MM.1S (cell line): ENCODE measurements around the gene HRK.
A peak's percentile ranks its signal among the peaks of the same experiment; 100 is the strongest.

Experiments used
- DNase-seq: peaks from one replicate; pipeline ENCODE4 v3.0.0-alpha.2; 2015
- H2AFZ ChIP-seq: fragments of 300-600 bp; sonication (generic); 2 replicates; pipeline ENCODE4 v1.6.0; 2016; ENCODE audit warnings: antibody characterized with exemption, low read length
- H3F3A ChIP-seq: fragments of 300-600 bp; sonication (generic); 2 replicates; pipeline ENCODE4 v1.6.1; 2016; ENCODE audit warnings: mild to moderate bottlenecking, antibody characterized with exemption, low read length, moderate library complexity, mixed read lengths; ENCODE audit not compliant: insufficient read depth
- H3K27ac ChIP-seq: fragments of 300-600 bp; sonication (generic); 2 replicates; pipeline ENCODE4 v1.5.1; 2016; ENCODE audit warnings: mild to moderate bottlenecking, low read length
- H3K27me3 ChIP-seq: fragments of 300-600 bp; sonication (generic); replicated peaks from 2 replicates; pipeline ENCODE4 v1.6.0; 2016; ENCODE audit warnings: low read length; ENCODE audit not compliant: insufficient read depth
- H3K36me3 ChIP-seq: fragments of 300-600 bp; sonication (generic); replicated peaks from 2 replicates; pipeline ENCODE4 v1.6.1; 2016; ENCODE audit warnings: mild to moderate bottlenecking, low read length, mixed read lengths; ENCODE audit not compliant: insufficient read depth
- H3K4me1 ChIP-seq: fragments of 300-600 bp; sonication (generic); 2 replicates; pipeline ENCODE4 v1.6.1; 2016; ENCODE audit warnings: low read length, mixed read lengths
- H3K4me2 ChIP-seq: fragments of 300-600 bp; sonication (generic); 2 replicates; pipeline ENCODE4 v1.6.0; 2016; ENCODE audit warnings: low read depth, low read length
- H3K4me3 ChIP-seq: fragments of 300-600 bp; sonication (generic); 2 replicates; pipeline ENCODE4 v1.5.1; 2016; ENCODE audit warnings: low read length, mixed read lengths
- H3K79me2 ChIP-seq: fragments of 300-600 bp; sonication (generic); 2 replicates; pipeline ENCODE4 v1.6.1; 2016; ENCODE audit warnings: mixed run types, low read length, mixed read lengths
- H3K9ac ChIP-seq: fragments of 300-600 bp; sonication (generic); 2 replicates; pipeline ENCODE4 v1.6.1; 2016; ENCODE audit warnings: low read length, mixed read lengths
- H3K9me2 ChIP-seq: fragments of 300-600 bp; sonication (generic); replicated peaks from 2 replicates; pipeline ENCODE4 v1.6.1; 2016; ENCODE audit warnings: mild to moderate bottlenecking, low read length, mixed read lengths; ENCODE audit not compliant: insufficient read depth
- H3K9me3 ChIP-seq: fragments of 300-600 bp; sonication (generic); replicated peaks from 2 replicates; pipeline ENCODE4 v1.6.1; 2016; ENCODE audit warnings: mild to moderate bottlenecking, low read length, mixed read lengths; ENCODE audit not compliant: insufficient read depth
- H4K20me1 ChIP-seq: fragments of 300-600 bp; sonication (generic); 2 replicates; pipeline ENCODE4 v1.6.1; 2016; ENCODE audit warnings: mild to moderate bottlenecking, low read length, moderate library complexity, mixed read lengths; ENCODE audit not compliant: insufficient read depth
- CTCF ChIP-seq: fragments of 300-600 bp; sonication (generic); IDR thresholded peaks from 2 replicates; pipeline ENCODE4 v1.5.1; 2016; ENCODE audit warnings: antibody characterized with exemption, low read length, mixed read lengths
- EZH2 ChIP-seq: fragments of 300-600 bp; sonication (generic); optimal IDR thresholded peaks from 2 replicates; pipeline ENCODE3; 2017; ENCODE audit warnings: low read depth, mild to moderate bottlenecking, antibody characterized with exemption, low read length, mixed read lengths
- EZH2phosphoT487 ChIP-seq: fragments of 300-600 bp; sonication (generic); IDR thresholded peaks from 2 replicates; pipeline ENCODE4 v1.6.1; 2018; ENCODE audit warnings: antibody characterized with exemption, low read length

Gene HRK

GRCh38 chr12:116827432-116827831 is 53.8 kb downstream of the HRK start:
- H3K4me3 ChIP-seq = no peak overlapping the region
- H3K9me2 ChIP-seq = no peaks in the 10 kb centered on the region
- H3K9ac ChIP-seq = no peak overlapping the region
- H3K79me2 ChIP-seq = no peaks in the 10 kb centered on the region
- TF ChIP-seq EZH2 = no peak
- no peak for TF ChIP-seq EZH2phosphoT487
- no peaks in the 10 kb centered on the region for H3F3A ChIP-seq
- H3K4me2 ChIP-seq = no peak overlapping the region
- no peak overlapping the region for H3K27ac ChIP-seq
- DNase-seq = no peak
- H4K20me1 ChIP-seq = no peaks in the 10 kb centered on the region
- no peaks in the 10 kb centered on the region for H3K36me3 ChIP-seq
- H3K9me3 ChIP-seq = no peaks in the 10 kb centered on the region
- H3K27me3 ChIP-seq = no peaks in the 10 kb centered on the region
- no peak overlapping the region for H2AFZ ChIP-seq
- no peaks in the 10 kb centered on the region for H3K4me1 ChIP-seq

DNA sequence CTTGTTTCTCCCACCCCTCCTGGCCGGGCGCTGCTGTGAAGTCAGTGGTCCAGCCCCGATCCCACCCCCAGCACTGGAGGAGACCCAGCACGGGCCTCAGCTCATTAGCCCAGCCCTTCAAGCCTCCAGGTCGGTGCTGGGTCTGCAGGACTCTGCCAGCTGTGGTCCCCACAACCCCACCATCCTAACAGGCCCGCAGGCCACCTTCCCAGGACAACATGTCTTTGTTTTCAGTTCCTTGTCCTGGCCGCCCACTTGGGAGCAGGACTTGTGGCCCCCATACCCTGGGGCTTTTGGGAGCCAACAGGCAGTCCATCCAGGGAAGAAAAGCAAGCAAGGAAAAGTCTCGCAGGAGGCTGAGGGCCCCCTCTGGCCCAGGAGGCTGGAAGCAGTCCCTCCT is 60.0 kb downstream of the HRK start:
- H3K79me2 ChIP-seq = no peaks in the 10 kb centered on the region
- H3K4me1 ChIP-seq = no peaks in the 10 kb centered on the region
- no peaks in the 10 kb centered on the region for H3K27me3 ChIP-seq
- no peak for DNase-seq
- no peaks in the 10 kb centered on the region for H3K9me3 ChIP-seq
- no peak overlapping the region for H3K9ac ChIP-seq
- H3K4me2 ChIP-seq = no peak overlapping the region
- H3F3A ChIP-seq = no peaks in the 10 kb centered on the region
- H3K9me2 ChIP-seq = no peaks in the 10 kb centered on the region
- no peak overlapping the region for H3K27ac ChIP-seq
- no peak for TF ChIP-seq EZH2phosphoT487
- no peak for TF ChIP-seq CTCF
- no peak for TF ChIP-seq EZH2
- no peaks in the 10 kb centered on the region for H4K20me1 ChIP-seq
- H3K4me3 ChIP-seq = no peak overlapping the region
- H2AFZ ChIP-seq = no peak overlapping the region
- H3K36me3 ChIP-seq = no peaks in the 10 kb centered on the region

DNA sequence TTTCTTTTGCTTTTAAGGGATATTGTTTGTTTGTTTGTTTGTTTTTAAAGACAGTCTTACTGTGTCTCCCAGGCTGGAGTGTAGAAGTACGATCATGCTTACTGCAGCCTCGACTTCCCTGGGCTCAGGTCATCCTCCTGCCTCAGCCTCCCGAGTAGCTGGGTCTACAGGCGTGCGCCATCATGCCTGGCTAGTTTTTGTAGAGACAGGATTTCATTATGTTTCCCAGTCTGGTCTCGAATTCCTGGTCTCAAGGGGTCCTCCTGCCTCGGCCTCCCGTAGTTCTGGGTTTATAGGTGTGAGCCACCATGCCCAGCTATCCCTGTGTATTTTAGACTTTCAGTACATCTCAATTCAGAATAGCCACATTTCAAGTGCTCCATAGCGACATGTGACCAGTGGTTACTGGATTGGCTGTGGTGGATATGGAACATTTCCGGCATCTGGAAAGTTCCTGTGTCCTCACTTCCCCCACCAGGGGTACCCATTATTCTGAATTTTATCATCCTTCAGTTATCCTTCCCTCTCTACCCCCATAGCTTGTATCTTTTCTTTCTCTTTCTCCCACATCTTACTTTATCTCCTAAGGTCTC is 61.1 kb downstream of the HRK start:
- Histone ChIP-seq H4K20me1 (no peaks in the 10 kb centered on the region), H3K36me3 (no peaks in the 10 kb centered on the region), H3K4me3 (no peak overlapping the region), H3K9me3 (no peaks in the 10 kb centered on the region), H3K79me2 (no peaks in the 10 kb centered on the region), H3F3A (no peaks in the 10 kb centered on the region), H3K4me2 (peak overlapping the region; percentile 50; the same call in 1 of the 2 replicates), H3K4me1 (0 out of 2 replicates have a peak, but pooled peaks cover under 1% of the 10 kb centered on the region), H2AFZ (no peak overlapping the region), H3K9me2 (no peaks in the 10 kb centered on the region), H3K27ac (no peak overlapping the region), H3K27me3 (no peaks in the 10 kb centered on the region), H3K9ac (no peak overlapping the region)
- no peak for DNase-seq
- TF ChIP-seq EZH2phosphoT487 = no peak
- no peak for TF ChIP-seq EZH2
- TF ChIP-seq CTCF = no peak
